Measurements from ENCODE around the gene REXO2.

Gene REXO2

DNA sequence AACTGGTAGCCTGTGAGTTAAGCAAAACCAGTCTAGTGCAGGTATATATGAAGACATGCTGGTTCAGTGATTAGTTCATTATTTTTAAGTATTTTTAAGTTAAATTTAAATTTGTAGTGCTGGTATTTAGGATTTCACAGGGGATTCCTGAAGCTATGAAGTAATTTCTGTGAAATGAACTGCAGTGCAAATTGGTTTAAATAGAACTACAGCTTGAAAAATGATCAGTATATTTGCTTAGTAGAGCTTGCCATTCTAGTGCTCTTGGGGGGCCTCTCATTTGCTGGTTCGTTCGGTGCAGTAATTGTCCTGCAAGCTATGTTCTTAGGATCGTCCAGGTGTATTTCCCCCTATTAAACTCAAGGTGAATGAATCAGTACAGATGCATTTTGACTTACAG is 13.1 kb downstream of the REXO2 start:
- no peaks in the 10 kb centered on the region for H3K9me3 Mint-ChIP-seq
- no peak for DNase-seq
- H3K4me3 Mint-ChIP-seq: no peak overlapping the region
- H3K4me1 Mint-ChIP-seq: no peaks in the 10 kb centered on the region
- peaks cover 26% of the 10 kb centered on the region for H3K36me3 Mint-ChIP-seq
- no peak overlapping the region for H3K27ac Mint-ChIP-seq
- no peaks in the 10 kb centered on the region for H3K27me3 Mint-ChIP-seq
- CTCF ChIA-PET: no interaction called here

DNA sequence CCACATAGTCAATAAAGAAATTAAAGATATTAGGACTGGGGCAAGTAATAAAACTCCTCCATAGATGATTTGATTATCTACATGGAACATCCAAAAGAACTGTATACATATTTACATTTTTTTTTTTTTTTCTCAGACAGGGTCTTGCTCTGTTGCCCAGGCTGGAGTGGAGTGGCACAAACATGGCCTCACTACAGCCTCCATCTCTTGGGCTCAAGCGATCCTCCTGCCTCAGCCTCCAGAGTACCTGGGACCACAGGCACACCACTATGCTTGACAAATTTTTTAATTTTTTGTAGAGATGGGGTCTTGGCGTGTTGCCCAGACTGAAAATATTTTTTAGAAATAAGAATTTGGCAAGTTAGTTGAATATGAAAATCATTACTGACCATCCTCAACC is 24.7 kb downstream of the REXO2 start:
- H3K27me3 Mint-ChIP-seq: no peaks in the 10 kb centered on the region
- DNase-seq: no peak
- CTCF ChIA-PET: no interaction called here
- H3K36me3 Mint-ChIP-seq: peaks cover 5% of the 10 kb centered on the region
- H3K4me3 Mint-ChIP-seq: no peak overlapping the region
- H3K9me3 Mint-ChIP-seq: peaks cover 5% of the 10 kb centered on the region
- no peak overlapping the region for H3K27ac Mint-ChIP-seq
- H3K4me1 Mint-ChIP-seq: no peaks in the 10 kb centered on the region

GRCh38 chr11:114466742-114467141 is 27.5 kb downstream of the REXO2 start:
- Mint-ChIP-seq H3K4me1 (no peaks in the 10 kb centered on the region), H3K27me3 (no peaks in the 10 kb centered on the region), H3K9me3 (peaks cover 5% of the 10 kb centered on the region), H3K36me3 (peaks cover 1% of the 10 kb centered on the region), H3K4me3 (no peak overlapping the region), H3K27ac (no peak overlapping the region)
- DNase-seq: no peak
- CTCF ChIA-PET: no interaction called here

- DNase-seq: no peak
- Mint-ChIP-seq H3K27me3 (peaks cover 4% of the 10 kb centered on the region), H3K27ac (no peak overlapping the region), H3K36me3 (no peaks in the 10 kb centered on the region), H3K9me3 (no peaks in the 10 kb centered on the region), H3K4me3 (no peak overlapping the region), H3K4me1 (no peaks in the 10 kb centered on the region)
- CTCF ChIA-PET: no interaction called here
These were observed 33.4 kb downstream of the REXO2 start for GRCh38 chr11:114472661-114473060.

DNA sequence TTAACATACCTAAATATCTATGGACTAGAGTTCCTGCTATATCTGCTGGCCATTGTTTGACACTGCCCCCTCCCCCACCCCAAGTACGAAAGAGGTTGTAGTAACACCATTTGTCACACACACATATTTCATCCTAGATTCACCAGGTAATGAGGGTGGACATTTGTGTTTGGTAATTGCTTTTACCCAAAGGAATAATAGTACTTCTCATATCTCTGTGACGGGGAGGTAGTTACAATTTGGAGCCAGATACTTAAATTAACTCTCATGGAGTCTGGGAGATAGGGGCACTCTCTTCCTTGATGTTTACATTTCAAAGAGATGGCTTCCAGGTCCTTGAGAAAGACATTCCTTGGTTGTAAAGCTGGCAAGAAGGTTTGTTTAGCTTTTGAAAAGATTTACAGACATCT is 38.7 kb downstream of the REXO2 start:
- no peaks in the 10 kb centered on the region for H3K9me3 Mint-ChIP-seq
- no peaks in the 10 kb centered on the region for H3K36me3 Mint-ChIP-seq
- H3K4me3 Mint-ChIP-seq: no peak overlapping the region
- H3K27ac Mint-ChIP-seq: no peak overlapping the region
- peaks cover 4% of the 10 kb centered on the region for H3K27me3 Mint-ChIP-seq
- H3K4me1 Mint-ChIP-seq: no peaks in the 10 kb centered on the region
- CTCF ChIA-PET: no interaction called here
- no peak for DNase-seq

DNA sequence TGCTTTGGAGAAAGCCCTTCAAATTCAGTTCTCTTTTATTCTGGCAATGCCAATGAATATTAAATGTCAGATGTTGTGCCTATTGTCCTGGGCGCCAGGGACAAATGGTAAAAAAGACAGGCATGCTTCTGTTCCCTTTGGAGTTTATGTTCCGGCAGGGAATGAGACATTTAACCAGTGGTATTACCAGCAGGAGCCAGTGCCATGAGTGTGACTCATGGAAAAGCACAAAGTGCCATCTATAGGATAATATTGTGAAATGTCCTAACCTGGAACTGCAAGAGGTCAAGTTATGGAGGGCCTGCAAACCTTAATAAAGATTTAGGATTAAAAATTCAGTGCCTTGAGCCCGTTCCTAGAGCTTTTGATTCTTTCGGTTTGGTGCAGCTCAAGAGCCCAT is 39.5 kb downstream of the REXO2 start:
- Mint-ChIP-seq H3K36me3 (no peaks in the 10 kb centered on the region), H3K4me1 (no peaks in the 10 kb centered on the region), H3K27ac (no peak overlapping the region), H3K4me3 (no peak overlapping the region), H3K27me3 (peaks cover 4% of the 10 kb centered on the region), H3K9me3 (no peaks in the 10 kb centered on the region)
- CTCF ChIA-PET: no interaction called here
- no peak for DNase-seq

GRCh38 chr11:114479331-114479730 is 40.1 kb downstream of the REXO2 start:
- no peak overlapping the region for H3K4me3 Mint-ChIP-seq
- no peaks in the 10 kb centered on the region for H3K9me3 Mint-ChIP-seq
- CTCF ChIA-PET: no interaction called here
- H3K4me1 Mint-ChIP-seq: no peaks in the 10 kb centered on the region
- H3K27ac Mint-ChIP-seq: no peak overlapping the region
- peaks cover 4% of the 10 kb centered on the region for H3K27me3 Mint-ChIP-seq
- DNase-seq: no peak
- no peaks in the 10 kb centered on the region for H3K36me3 Mint-ChIP-seq

GRCh38 chr11:114482114-114482513 is 42.8 kb downstream of the REXO2 start:
- H3K4me3 Mint-ChIP-seq: no peak overlapping the region
- no peaks in the 10 kb centered on the region for H3K4me1 Mint-ChIP-seq
- no peaks in the 10 kb centered on the region for H3K9me3 Mint-ChIP-seq
- no peak overlapping the region for H3K27ac Mint-ChIP-seq
- CTCF ChIA-PET: no interaction called here
- H3K27me3 Mint-ChIP-seq: no peaks in the 10 kb centered on the region
- H3K36me3 Mint-ChIP-seq: no peaks in the 10 kb centered on the region
- DNase-seq: no peak

DNA sequence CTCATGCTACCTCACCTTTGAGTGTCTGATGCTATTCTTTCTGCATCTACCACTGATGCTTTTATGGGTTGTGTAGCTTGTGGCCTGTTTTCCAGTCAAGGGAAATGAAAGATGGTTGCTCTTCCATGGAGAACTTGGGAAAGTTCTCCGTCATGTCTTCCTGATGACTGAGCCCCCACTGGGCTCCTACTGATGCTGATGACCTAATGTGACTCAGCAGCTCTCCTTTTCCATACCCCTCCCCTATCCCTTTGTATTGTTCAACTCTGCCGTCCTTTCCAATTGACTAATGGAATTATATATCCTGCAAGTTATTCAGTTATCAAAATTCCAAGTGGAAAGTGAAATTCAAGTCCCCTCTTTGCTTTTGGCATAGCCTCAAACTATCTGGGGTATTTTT is 44.7 kb downstream of the REXO2 start:
- CTCF ChIA-PET: no interaction called here
- Mint-ChIP-seq H3K9me3 (no peaks in the 10 kb centered on the region), H3K27me3 (no peaks in the 10 kb centered on the region), H3K4me1 (no peaks in the 10 kb centered on the region), H3K27ac (no peak overlapping the region), H3K36me3 (no peaks in the 10 kb centered on the region), H3K4me3 (no peak overlapping the region)
- no peak for DNase-seq

GRCh38 chr11:114496915-114497314 is 57.6 kb downstream of the REXO2 start:
- CTCF ChIA-PET: no interaction called here
- Mint-ChIP-seq H3K36me3 (no peaks in the 10 kb centered on the region), H3K27me3 (peaks cover 3% of the 10 kb centered on the region), H3K9me3 (peaks cover under 1% of the 10 kb centered on the region), H3K27ac (no peak overlapping the region), H3K4me3 (no peak overlapping the region), H3K4me1 (no peaks in the 10 kb centered on the region)
- DNase-seq: no peak

GRCh38 chr11:114499756-114500155 is 60.5 kb downstream of the REXO2 start:
- H3K27ac Mint-ChIP-seq: no peak overlapping the region
- DNase-seq: no peak

More at GRCh38 chr11:114499756-114500155, 60.5 kb downstream of the REXO2 start:
- Mint-ChIP-seq H3K27me3 (peaks cover 3% of the 10 kb centered on the region), H3K9me3 (no peaks in the 10 kb centered on the region), H3K4me1 (no peaks in the 10 kb centered on the region), H3K4me3 (no peak overlapping the region), H3K36me3 (no peaks in the 10 kb centered on the region)
- CTCF ChIA-PET: no interaction called here

Measured in activated naive CD4-positive, alpha-beta T cell treated with anti-CD3 and anti-CD28 coated beads, Interleukin-2, amount 10 ng/mL, durations not matched to agents 7 days and 5 days (primary cell).